Testis (tissue), 3 donors: ENCODE measurements around the gene INPP5B. TPM values are rescaled to one million over a fixed set of nuclear protein-coding genes. Genes with fewer than 3 reads are reported as not detected.

Experiments used
- DNase-seq: peaks from one replicate; pipeline ENCODE4 v3.0.0-alpha.2; 2019
- H3K27ac ChIP-seq, 2 donors: fragments of 200-600 bp; sonication (generic); one replicate each; pipeline ENCODE4 v1.5.1; 2019
- H3K27me3 ChIP-seq: fragments of 200-600 bp; sonication (generic); one replicate; pipeline ENCODE4 v1.5.1; 2019
- H3K36me3 ChIP-seq: fragments of 200-600 bp; sonication (generic); one replicate; pipeline ENCODE4 v1.5.1; 2017; ENCODE audit warnings: low read depth; ENCODE audit errors: missing control alignments
- H3K4me1 ChIP-seq: fragments of 200-600 bp; sonication (generic); one replicate; pipeline ENCODE4 v1.5.1; 2019
- H3K4me3 ChIP-seq, 2 donors: fragments of 200-600 bp; sonication (generic); one replicate each; pipeline ENCODE4 v1.5.1; 2017 to 2019
- H3K9me3 ChIP-seq: fragments of 200-600 bp; sonication (generic); one replicate; pipeline ENCODE4 v1.5.1; 2017
- CTCF ChIP-seq, 3 experiments: fragments of 450-650 bp in 2 of 3; fragments of 200-600 bp in 1 of 3; sonication (generic) in 1 of 3; IDR thresholded peaks; one replicate each; pipeline ENCODE4 v1.5.1; 2016 to 2019; ENCODE audit warnings: antibody characterized with exemption in 3 of 3, mild to moderate bottlenecking in 2 of 3, moderate library complexity in 1 of 3
- POLR2A ChIP-seq: fragments of 450-650 bp; IDR thresholded peaks from one replicate; pipeline ENCODE4 v1.6.1; 2017; ENCODE audit warnings: antibody characterized with exemption, mild to moderate bottlenecking, moderate library complexity
- WGBS, 2 donors: methylation state at CpG; one replicate each; pipeline ENCODE4 v1.1.5; 2018; 5-methylcytosine and 5-hydroxymethylcytosine counted together
- intact Hi-C: fragments of 100-400 bp; cut with DNase I; formaldehyde crosslinking; loops from one replicate; pipeline ENCODE4 v1.15.1; 2023; ENCODE audit warnings: low total_unique reads
- polyA plus RNA-seq: library from polyadenylated mRNA; stranded (reverse); fragments of 350-450 nt; fragmentation: Illumina TruSeq; extraction: RNeasy Lipid Tissue Mini Kit (QIAGEN cat#74804); gene quantifications from one replicate; pipeline ENCODE4 v1.2.3, GENCODE V29; 2014; ENCODE audit warnings: low read depth, low replicate concordance; ENCODE audit not compliant: insufficient read depth
- total RNA-seq, 2 donors: library from RNA; depleted of rRNA; stranded (reverse); fragments of >200 nt; gene quantifications; one replicate each; pipeline ENCODE4 v1.2.3, GENCODE V29; 2016

Gene INPP5B
- total and polyA plus RNA-seq, 3 donors from 2014 or later, result 15.3 to 31.6 (median 24.1) TPM

GRCh38 chr1:37824001-37824400 lies 122.9 kb downstream of the INPP5B start:
- Histone ChIP-seq H3K4me1 (no peaks in the 10 kb centered on the region), H3K4me3 (no peak overlapping the region), H3K27ac (no peak overlapping the region), H3K36me3 (no peaks in the 10 kb centered on the region), H3K9me3 (no peaks in the 10 kb centered on the region), H3K27me3 (no peaks in the 10 kb centered on the region)
- no peak for DNase-seq
- WGBS, 2 donors, result 94 to 96% methylated on average over 2 of the region's 2 CpGs
- no peak for TF ChIP-seq POLR2A
- intact Hi-C loops, result no loop called here

- no peak overlapping the region for H3K4me3 ChIP-seq
- DNase-seq, result no peak
- WGBS, 2 donors, result 87 to 95% methylated on average over 9 of the region's 9 CpGs
- TF ChIP-seq CTCF (IDR thresholded peaks at IDR 0.05), result no peak
- no peak for TF ChIP-seq POLR2A
- H3K27me3 ChIP-seq, result no peaks in the 10 kb centered on the region
- no peaks in the 10 kb centered on the region for H3K36me3 ChIP-seq
- H3K9me3 ChIP-seq, result no peaks in the 10 kb centered on the region
- H3K4me1 ChIP-seq, result no peaks in the 10 kb centered on the region
- intact Hi-C loops, result no loop called here
- H3K27ac ChIP-seq, result no peak overlapping the region
Observed at GRCh38 chr1:37822906-37823815, 123.7 kb downstream of the INPP5B start.

- Histone ChIP-seq H3K27ac (no peak overlapping the region), H3K4me3 (no peak overlapping the region), H3K4me1 (peaks cover 5% of the 10 kb centered on the region), H3K9me3 (no peaks in the 10 kb centered on the region), H3K27me3 (no peaks in the 10 kb centered on the region), H3K36me3 (no peaks in the 10 kb centered on the region)
- intact Hi-C loops, result no loop called here
- WGBS, 2 donors, result 92 to 93% methylated on average over 2 of the region's 2 CpGs
- DNase-seq, result no peak
- TF ChIP-seq CTCF (IDR thresholded peaks at IDR 0.05) (no peak), POLR2A (no peak)
Observed at GRCh38 chr1:37821481-37821880, 125.4 kb downstream of the INPP5B start.

GRCh38 chr1:37817481-37817880 lies 129.4 kb downstream of the INPP5B start:
- Histone ChIP-seq H3K4me3 (no peak overlapping the region), H3K9me3 (no peaks in the 10 kb centered on the region), H3K27me3 (no peaks in the 10 kb centered on the region), H3K27ac (peak overlapping the region in 1 of 2 donors; percentile 13), H3K36me3 (no peaks in the 10 kb centered on the region), H3K4me1 (peaks cover 5% of the 10 kb centered on the region)
- intact Hi-C loops, result no loop called here
- WGBS, 2 donors, result 26 to 69% methylated on average over 2 of the region's 2 CpGs
- TF ChIP-seq CTCF (IDR thresholded peaks at IDR 0.05) (no peak), POLR2A (no peak)
- peak; percentile 65 for DNase-seq

GRCh38 chr1:37814252-37814651 lies 132.6 kb downstream of the INPP5B start:
- no peaks in the 10 kb centered on the region for H3K36me3 ChIP-seq
- DNase-seq, result no peak
- TF ChIP-seq CTCF (IDR thresholded peaks at IDR 0.05) (no peak), POLR2A (no peak)
- no peak overlapping the region for H3K27ac ChIP-seq
- H3K4me1 ChIP-seq, result peaks cover 23% of the 10 kb centered on the region
- H3K9me3 ChIP-seq, result no peaks in the 10 kb centered on the region
- WGBS, 2 donors, result 81 to 84% methylated on average over 4 to 7 of the region's 7 CpGs
- intact Hi-C loops, result no loop called here
- no peaks in the 10 kb centered on the region for H3K27me3 ChIP-seq
- H3K4me3 ChIP-seq, result no peak overlapping the region
